ENCODE measurements around the gene ARHGAP35. TPM values are rescaled to one million over a fixed set of nuclear protein-coding genes. Genes with fewer than 3 reads are reported as not detected.

The ARHGAP35 gene
- total and polyA plus RNA-seq, 2 donors (not counting 3 experiments of a cell fraction or from before 2014, with no cell fraction given): 25.7 to 51.3 TPM

- TF ChIP-seq CTCF (IDR thresholded peaks at IDR 0.05; ENCODE audit: extremely low read depth in 1 of 2, insufficient read depth in 1 of 2, low read depth in 1 of 2, low read length in 2 of 2) (no peak), FOS (IDR thresholded peaks at IDR 0.05; ENCODE audit: borderline replicate concordance, insufficient read depth, low read length) (no peak), POLR2AphosphoS5 (IDR thresholded peaks at IDR 0.05; ENCODE audit: insufficient read depth, low read depth, low read length) (no peak), GATA2 (IDR thresholded peaks at IDR 0.05; ENCODE audit: insufficient read depth, insufficient read length, low read depth, low read length) (no peak), MAX (IDR thresholded peaks at IDR 0.05; ENCODE audit: insufficient read depth, insufficient read length) (no peak), POLR2A (IDR thresholded peaks at IDR 0.05; ENCODE audit: low read depth, low read length) (no peak), JUN (IDR thresholded peaks at IDR 0.05; ENCODE audit: borderline replicate concordance, insufficient read depth, insufficient read length, low read depth) (no peak), EZH2 (IDR thresholded peaks at IDR 0.05; ENCODE audit: borderline replicate concordance, low read depth, low read length, severe bottlenecking) (no peak), MYC (IDR thresholded peaks at IDR 0.05; ENCODE audit: low read depth, low read length) (no peak)
- no TSS peak for BruUV-seq (replicated peaks)
- CTCF ChIA-PET: interaction anchor here (0.8 to 2.0 kb wide), 5 partner anchors 16 to 56 kb away, joined by 4 to 16 read pairs (median 6); no protein-coding TSS in a partner anchor
- peak overlapping the region; percentile 35 for H3K27ac ChIP-seq (ENCODE audit: insufficient read depth, low read depth, low read length)
- no peaks in the 10 kb centered on the region for H3K9me3 ChIP-seq (replicated peaks; ENCODE audit: control insufficient read depth, insufficient read depth, low read length)
- no peaks in the 10 kb centered on the region for H3K79me2 ChIP-seq (ENCODE audit: control insufficient read depth, insufficient read depth, low read length)
- FAIRE-seq (peak; percentile 98), DNase-seq (ENCODE audit: low read depth, low spot score) (peak; percentile 87)
- no peaks in the 10 kb centered on the region for H3K9me1 ChIP-seq (replicated peaks; ENCODE audit: control insufficient read depth, extremely low read depth, insufficient read depth, low read length)
- H3K27me3 ChIP-seq (ENCODE audit: control insufficient read depth in 2 of 2, insufficient read depth in 2 of 2, low read length in 2 of 2): no peaks in the 10 kb centered on the region
- no peaks in the 10 kb centered on the region for H3K36me3 ChIP-seq (ENCODE audit: control insufficient read depth in 2 of 2, extremely low read depth in 1 of 2, insufficient read depth in 2 of 2, low read length in 2 of 2)
- peak overlapping the region; percentile 83 for H2AFZ ChIP-seq (ENCODE audit: low read depth, low read length)
- H3K9ac ChIP-seq (replicated peaks; ENCODE audit: extremely low read depth, insufficient read depth, low read length): no peak overlapping the region
- no peak overlapping the region for H3K4me3 ChIP-seq (replicated peaks in 1 of 3; ENCODE audit: insufficient read depth in 1 of 3, low read depth in 1 of 3, low read length in 3 of 3)
- H3K4me2 ChIP-seq (ENCODE audit: insufficient read depth, low read length): peak overlapping the region; percentile 52
- no peaks in the 10 kb centered on the region for H4K20me1 ChIP-seq (replicated peaks; ENCODE audit: control insufficient read depth, extremely low read depth, insufficient read depth, low read length)
- POLR2A ChIA-PET: no interaction called here
- peaks cover 15% of the 10 kb centered on the region for H3K4me1 ChIP-seq (ENCODE audit: control insufficient read depth, extremely low read depth, insufficient read depth, low read length)
- intact Hi-C loops (cut with micrococcal nuclease) (no loop called here), dilution Hi-C loops (cut with MboI; ENCODE audit: extremely low pct_ligation_motif_present, low sequenced_read_pairs) (no loop called here)
Observed at GRCh38 chr19:46813839-46814358, 46.9 kb upstream of the ARHGAP35 start.
